ENCODE results near the gene PIGS.
"Not testable (repeated sequence)": the region's sequence is repeated elsewhere in the genome, so short reads cannot be mapped to it uniquely, and the experiment has no call there.

Gene PIGS

DNA sequence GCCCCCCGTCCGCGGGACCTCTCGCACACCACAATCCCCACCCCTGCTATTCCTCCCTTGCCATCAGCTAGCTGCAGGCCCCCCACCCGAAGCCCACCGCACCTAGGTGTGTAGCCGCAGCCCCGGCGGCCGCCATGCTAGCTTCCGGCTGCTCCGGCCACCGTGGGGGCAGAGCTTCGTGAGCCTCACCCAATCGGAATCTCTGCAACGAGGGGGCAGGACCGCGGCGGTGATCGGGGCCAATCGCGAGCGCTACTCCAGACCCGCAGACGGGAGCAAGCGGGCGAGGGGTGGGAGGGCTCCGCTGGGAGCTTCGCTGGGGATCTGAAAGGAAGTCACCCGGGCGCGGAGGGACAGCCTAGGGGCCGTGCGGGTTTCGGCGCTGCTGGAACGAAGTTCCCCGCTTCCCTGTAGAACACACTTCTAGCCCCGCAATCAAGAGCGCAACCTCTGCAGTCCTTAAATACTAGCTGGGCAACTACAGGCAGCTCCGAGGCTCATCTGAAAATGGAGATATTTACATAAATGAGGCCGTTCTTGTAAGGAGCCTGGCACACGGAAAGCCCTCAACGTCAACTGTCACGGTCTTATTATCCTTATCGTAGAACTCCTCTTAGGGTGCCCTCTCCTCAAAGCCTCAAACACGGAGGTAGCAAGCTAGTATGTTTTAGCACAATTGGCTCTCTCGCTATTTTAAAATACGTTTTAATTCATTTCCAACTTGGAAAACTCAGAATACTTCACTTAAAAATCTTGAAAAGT is at the start of gene PIGS:
TSS of gene PIGS (minus strand) at position 164 of the 762 bp plus-strand sequence. CDS start at position 136, 28 bp downstream.
- DNase-seq (ENCODE audit: low spot score): peak; percentile 75

DNA sequence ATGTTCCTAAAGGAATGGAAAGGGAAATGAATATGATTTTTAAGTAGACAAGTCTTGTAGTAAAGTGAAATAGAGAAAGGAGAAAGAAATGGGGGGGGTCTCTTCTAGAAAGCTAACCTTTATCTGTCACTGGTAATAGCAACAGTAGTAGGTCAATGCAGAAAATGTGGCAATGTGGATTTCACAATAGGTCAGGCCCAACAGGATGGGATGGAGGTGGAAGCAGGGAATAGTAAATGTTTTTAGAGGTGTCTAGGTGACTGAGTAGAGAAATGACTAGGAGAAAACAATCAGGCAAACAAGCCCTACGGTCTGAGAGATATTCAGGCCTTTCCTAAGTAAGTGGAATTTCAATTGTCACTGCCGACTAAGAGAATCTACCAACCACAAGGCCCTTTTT is 48.7 kb upstream of the PIGS start:
- no peak for DNase-seq (ENCODE audit: low spot score)

DNA sequence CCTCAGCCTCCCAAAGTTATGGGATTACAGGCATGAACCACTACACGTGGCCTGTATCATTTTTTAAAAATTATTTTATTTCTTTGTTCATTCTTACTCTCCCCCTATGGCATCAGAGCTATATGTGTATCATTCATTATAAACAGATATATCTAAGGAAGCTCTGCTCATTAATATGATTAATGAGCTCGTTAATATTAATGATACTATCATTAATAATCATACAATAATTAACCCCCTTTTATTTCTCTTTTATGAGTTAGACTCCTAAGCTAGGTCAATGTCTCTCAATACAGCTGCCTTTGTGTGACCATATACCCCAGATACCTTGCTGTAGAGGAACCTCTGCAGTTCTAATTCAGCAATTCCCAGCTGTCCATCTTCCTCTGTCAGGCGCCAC is 47.1 kb upstream of the PIGS start:
- DNase-seq (ENCODE audit: low spot score): no peak

DNA sequence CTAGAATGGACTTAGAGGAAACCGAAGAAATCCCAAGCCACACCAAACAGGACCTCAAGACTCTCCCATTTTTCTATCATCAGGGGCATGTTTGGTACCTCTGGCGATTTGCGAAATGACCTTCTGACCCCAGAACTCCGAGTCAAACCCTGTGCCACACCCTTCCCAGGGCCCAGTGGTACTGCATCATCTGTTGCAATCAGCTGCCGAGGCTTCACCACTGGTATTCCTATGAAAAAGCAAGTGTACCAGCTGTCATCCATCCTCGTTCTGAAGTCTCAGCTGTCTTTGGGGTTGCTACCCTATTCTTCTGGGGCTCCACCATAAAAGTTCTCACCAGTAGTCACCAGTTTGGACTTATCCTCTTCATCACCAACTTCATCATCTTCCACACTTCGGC is 45.0 kb upstream of the PIGS start:
- DNase-seq (ENCODE audit: low spot score): no peak

DNA sequence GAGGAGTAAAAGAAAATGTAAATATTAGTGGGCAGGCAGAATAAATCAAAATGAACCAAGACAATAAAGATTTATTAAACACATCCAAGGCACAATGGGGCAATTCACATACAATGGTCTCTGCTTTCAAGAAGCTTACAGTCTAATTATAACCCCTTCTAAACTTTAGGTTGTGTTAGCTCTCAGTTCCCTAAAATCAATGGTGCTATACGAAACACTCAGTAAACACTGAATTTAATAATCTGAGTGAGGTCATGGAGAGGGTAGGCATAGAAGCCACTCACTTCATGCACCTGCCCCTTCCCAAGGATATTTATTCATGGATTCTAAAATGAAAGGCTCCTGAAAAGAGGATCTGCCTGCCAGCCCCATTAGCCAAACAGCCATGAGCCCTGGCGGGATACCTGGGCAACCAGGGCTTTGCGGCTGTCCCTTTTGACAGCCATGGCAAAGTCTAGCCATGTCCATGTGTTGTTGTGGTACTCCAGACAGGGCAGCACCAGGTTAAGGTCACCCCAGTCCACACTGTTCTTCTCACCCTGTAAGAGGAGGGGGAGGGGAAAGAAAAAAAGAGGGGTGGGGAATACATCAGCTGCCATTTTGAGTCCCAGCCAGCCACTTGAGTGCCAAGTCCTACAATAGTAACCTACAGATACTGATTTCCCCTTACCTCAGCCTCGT is 44.1 kb upstream of the PIGS start:
- no peak for DNase-seq (ENCODE audit: low spot score)

DNA sequence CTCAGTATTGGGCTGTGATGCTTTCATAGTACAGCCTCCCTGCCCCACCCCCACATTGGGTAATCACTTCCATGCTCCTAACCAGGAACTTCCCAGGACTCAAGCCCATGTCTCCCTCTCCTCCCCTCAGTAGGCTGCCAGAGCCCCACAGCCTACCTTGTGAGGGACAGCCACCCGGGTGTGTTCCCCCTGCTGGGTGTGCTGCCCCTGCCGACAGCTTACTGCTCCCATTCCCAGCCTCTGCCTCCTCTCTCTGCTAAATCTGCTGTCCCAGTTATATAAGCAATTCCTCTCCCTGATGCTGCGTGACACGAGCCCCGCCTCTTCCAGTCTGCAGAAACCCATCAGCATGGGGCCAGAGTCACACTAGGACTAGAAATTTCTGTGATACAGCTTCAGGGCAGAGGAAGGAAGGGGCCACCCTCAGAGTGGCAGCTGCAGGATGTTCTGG is 42.6 kb upstream of the PIGS start, which contains the start of gene RSKR:
TSS of gene RSKR (minus strand) at position 255 of the 451 bp plus-strand sequence. CDS start at position 231, 24 bp downstream.
- DNase-seq (ENCODE audit: low spot score): no peak

DNA sequence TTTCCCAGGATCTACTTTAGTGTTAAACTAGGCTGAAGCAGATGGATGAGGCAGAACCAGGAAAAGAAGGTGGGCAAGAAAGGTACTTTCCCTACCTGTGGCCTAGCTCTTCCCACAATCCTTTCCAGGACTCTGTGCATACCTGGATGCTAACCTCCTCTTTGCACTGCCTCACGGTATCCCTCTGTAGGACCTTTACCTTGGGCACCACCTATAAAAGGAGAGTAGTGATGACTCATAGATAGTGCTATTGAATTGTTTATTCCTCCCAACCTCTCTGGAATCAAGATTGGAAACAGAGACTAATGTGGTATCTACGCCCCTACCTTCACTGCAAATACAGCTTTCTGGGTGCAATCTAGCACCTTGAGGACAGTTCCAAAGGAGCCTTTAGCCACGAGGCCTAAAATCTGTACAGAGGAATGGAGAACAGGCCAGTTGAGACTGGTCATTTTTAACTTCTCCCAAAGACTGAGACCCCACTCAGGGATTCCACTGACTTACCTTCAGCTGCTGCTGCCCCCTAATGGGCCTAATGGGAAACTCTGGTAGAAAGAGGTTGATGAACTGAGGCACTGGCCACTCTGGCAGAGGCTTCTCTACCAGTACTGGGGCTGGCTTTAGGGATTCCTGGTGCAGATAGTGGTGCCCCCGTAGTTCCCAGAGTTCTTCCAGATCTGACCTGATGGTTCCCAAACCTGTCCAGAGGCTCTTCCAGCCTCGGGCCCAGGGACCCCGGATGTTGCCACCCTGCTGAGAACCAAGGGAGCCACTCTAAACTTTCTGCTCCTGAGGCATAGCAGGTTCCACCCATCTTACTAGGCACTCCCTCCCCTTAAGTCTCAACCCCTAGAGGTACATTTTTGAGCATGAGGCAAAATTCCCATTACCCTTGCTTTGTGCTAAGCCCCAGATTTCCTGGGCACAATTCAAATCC is 41.9 kb upstream of the PIGS start:
- DNase-seq (ENCODE audit: low spot score): peak; percentile 21

DNA sequence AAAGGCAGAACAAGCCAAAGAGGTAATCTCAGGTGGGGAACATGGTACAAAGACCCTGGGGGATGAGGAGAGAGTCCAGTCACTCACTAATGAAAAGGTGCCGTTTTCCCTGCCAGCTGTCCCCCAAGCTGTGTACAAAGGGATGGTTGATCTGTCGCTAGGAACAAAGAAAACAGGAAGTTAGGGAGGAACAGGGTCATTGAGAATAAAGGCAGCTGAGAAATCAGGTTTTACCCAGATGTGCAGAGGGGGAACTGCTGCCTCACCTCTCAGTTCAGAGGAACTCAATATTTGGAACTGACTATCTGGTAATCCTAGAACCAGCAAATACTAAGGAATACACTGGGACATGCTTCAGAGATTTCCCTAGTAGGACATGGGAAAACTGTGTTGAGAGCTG is 41.2 kb upstream of the PIGS start:
- no peak for DNase-seq (ENCODE audit: low spot score)

DNA sequence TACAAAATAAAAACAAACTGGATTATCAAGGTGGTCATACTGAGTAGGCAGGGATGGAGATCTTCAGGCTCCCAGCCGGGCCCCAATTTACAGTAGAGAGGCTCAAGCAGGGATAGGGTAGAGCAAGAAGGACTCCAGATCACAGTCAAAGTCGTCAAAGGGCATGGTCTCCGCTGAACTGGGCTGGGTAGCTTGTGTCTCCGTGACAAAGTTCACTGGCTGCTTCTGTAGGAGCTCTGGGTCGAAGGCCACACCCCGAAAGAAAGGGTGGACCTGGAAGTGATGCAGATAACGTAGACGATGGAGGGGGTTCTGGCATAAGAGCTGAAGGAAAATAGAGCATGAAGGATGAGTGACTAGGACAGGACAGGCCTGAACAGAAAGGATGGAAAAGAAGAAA is 39.1 kb upstream of the PIGS start:
- no peak for DNase-seq (ENCODE audit: low spot score)

DNA sequence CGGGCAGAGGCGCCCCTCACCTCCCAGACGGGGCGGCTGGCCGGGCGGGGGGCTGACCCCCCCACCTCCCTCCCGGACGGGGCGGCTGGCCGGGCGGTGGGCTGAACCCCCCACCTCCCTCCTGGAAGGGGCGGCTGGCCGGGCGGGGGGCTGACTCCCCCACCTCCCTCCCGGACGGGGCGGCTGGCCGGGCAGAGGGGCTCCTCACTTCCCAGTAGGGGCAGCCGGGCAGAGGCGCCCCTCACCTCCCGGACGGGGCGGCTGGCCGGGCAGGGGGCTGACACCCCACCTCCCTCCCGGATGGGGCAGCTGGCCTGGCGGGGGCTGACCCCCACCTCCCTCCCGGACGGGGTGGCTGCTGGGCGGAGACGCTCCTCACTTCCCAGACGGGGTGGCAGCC is 32.7 kb upstream of the PIGS start:
- DNase-seq (ENCODE audit: low spot score): not testable (repeated sequence)

DNA sequence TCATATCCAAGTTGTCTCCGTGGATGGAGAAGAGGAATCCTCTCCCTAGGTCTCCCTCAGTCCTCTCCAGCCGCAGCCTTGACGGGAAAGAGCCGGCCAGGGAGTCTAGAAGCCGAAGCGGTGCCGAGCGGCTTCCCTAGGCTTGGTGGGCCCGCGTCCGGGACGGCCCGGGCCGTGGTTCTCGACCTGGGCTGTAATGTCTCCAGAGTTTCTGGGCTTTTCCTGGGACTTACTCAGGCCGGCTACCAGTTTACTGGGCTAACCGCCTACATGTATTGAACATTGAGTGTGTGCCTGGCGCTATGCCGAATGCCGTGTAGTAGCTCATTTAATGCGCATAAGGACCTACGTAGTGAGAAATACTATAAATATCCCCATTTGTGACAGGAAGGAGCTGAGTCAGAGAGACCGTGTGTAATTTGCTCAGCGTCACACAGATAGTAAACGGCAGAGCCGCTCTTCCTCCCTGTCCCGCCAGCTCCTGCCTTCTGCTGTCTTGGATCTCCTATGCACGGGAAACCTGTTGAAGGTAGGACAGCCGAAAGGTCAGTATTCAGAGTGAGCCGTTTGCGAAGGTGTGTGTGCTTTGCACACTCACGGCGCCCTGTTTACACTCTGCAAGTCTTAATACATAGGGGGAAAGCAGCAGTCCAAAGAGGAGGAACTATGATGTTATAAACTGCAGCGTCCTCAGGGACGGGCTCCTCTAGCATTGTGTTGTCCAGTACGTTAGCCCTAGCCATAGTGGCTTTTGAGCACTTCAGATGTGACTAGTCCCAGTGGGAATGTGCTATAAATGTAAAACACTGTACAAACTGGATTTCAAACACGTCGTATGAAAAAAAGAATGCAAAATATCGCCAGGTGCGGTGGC is 28.2 kb upstream of the PIGS start:
- peak; percentile 96 for DNase-seq (ENCODE audit: low spot score)

DNA sequence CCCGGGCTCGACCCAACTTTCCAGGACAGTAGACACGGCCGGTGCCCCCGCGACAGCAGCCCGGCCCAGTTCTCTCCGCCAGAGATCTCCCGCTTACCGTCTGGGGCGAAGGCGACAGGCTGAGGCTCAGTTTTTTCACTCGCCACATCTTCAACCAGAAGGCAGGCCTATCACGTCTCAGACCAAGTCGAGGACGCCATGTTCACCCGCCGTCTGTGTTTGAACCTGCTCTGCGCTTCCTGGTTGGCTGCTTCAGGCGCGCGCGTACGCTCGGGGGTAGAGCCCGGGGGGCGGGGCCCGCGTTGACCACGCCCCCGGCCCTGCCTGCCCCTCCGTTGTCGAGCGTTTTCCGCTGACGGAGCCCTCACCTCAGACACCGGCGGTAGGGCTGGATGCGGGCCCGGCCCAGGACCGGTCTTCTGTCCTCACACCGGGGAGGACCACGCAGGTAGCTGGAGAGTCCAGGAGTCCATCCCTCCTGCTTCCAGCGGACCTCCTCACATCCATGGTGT is 27.5 kb upstream of the PIGS start, which contains the start of gene SPAG5:
TSS of gene SPAG5 (minus strand) at position 227 of the 512 bp plus-strand sequence. CDS start at position 148, 79 bp downstream.
- peak; percentile 88 for DNase-seq (ENCODE audit: low spot score)

DNA sequence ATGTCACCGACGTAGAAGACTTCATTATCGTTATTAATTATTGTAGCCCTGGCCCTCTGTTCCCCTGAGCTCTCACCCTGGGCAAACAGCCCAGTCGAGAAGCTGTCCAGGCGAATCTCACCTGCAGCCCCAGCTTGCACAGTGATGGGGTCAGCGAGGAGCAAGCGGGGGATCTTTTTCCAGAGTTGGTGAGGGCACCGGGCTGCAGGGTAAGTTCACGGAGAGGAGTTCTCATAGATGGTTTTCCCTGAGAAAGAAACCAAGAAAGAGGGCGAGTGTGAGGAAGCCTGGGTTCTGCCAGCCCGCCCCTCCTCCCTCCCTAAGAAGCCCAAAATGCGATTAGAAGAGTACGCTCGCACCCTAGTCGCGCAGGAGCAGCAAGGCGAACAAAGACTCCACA is 27.1 kb upstream of the PIGS start:
- DNase-seq (ENCODE audit: low spot score): peak; percentile 5

DNA sequence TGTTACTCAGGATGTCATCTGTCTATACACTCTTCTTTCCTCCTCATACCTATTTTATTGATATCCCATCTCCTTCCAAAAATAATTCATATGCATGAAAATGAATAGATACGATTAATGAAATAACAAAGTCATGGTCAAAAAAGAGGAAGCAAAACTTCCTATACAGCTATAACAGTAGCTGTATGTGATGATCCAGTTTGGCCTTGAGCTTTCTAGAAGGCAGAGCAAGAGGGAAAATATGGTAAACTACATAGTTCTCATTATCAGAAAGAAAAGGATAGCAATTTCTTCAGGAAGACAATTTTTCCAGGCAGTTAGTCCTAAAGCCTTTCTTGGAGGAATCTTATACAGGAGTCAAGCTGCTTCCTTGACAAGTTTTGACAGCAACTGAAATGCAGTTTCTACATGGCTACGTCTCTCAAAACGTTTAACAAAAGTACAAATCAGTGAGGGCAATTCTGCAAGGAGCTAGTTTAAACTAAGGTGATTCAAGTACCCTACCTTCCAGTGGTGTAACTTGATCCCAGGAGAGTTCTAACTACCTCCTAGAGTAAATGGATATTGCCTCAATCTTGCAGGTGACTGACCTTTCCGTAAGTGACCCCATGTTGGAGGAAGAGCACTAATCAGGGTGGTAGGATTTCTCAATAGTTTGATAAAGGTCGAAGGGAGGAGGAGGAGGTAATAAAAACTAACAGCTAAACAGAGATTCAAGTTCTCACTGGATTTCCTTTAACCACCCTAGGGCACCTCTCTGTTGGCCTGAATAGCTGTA is 26.5 kb upstream of the PIGS start:
- no peak for DNase-seq (ENCODE audit: low spot score)

DNA sequence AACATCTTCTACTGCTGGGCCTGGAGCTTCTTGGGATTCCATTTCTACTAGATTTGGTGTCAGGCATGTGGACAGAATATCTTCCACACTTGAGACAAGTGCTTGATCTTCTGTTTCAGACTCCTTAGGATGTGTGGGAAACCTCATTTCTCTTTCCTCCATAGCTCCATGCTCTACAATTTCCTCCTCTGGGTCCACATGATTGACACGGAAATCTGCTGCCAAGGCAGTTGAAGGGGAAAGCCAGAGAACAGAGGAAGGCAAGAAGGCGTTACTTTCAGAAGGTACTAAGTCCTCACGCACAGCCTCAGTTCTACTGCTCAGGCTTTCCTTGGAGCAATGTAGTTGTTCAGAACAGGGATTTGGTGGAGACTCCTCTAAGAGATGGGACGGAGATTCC is 20.9 kb upstream of the PIGS start:
- no peak for DNase-seq (ENCODE audit: low spot score)

DNA sequence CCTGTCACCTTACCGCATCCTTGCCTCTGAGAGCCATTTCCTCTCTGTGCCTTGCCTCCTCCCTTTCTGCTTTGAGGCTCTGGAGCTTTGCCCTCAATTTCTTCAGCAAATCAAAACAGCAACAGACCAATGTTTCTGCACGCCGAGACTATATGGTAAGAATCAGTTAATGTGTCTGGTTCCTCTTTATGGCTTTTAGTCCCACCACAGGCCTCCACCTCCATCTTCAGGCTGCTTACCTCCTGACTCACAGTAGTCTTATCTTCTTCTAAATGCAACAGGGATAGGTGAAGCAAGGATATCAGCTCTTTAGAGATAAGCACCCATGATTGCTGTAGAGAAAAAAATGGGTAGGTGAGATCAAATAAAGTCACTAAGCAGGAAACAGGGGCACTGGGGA is 14.5 kb upstream of the PIGS start:
- no peak for DNase-seq (ENCODE audit: low spot score)

DNA sequence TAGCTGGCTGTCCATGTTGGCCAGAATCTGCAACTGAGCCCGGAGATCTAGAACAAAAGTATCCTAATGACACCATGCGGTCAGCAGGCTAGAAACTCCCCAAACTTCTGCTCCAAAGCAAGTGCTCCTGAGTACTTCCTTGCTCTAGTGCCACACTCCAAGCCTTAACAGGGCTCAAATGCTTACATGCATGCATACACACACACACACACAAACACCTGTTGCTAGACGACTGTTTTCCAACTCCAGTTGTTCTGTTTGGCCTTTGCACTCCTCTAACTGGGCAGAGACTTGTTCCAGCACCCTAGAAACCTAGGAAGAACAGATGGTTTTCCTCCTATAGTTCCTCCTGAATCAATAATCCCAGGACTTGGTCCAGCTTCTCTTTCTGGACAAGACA is 13.1 kb upstream of the PIGS start:
- DNase-seq (ENCODE audit: low spot score): no peak

DNA sequence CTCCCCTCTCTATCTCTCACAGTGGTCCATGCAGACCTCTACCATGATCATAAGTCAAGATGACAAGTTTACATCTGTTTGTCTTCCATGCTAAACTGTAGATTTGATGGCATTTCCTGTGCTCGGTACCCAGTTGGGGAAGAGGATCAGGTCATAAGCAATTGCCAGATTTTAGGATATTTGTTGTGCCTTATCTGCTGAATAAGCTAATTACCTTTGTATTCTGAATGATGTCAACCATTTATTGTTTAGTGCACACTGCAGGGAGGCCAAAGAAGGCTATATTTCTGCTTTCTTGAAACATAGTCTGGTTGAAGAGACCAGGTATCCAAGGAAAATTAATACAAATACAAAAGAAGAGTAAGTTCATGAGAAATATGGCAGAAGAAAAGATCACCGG is 11.2 kb upstream of the PIGS start:
- DNase-seq (ENCODE audit: low spot score): no peak

DNA sequence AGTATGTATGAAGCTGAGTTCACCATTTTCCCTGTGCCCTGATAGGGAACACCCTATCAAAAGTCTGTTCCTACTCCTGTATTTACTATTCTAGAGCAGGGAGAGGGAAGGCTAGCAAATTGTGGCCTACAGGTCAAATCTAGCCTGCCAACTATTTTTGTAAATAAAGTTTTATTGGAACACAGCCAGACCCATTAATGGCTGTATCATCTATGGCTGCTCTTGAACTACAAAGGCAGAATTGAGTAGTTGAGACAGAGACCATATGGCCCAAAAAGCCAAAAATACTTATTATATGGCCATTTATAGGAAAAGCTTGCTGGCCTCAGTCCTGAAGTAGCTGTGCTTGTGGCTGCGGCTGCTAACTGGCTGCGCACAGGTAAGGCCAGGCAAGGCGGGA is 9.6 kb upstream of the PIGS start:
- DNase-seq (ENCODE audit: low spot score): no peak

DNA sequence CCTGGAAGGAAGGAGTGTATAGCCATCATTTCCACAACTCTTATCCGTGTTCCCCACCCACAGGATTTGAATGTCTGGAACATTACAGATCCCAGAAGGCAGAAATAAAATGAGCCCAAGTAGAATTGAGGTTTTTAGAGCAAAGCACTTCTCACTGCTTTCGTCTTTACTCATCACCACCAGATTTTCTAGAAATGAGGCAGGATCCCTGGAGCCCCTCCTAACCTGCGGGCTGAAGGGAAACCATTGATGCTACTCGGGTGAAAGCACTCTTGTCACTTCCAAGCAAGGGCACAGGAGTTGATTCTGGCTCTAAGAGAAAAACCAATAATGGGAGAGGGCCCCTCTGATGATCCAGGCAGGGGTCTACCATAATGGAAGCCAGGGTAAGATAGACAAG is 8.2 kb upstream of the PIGS start:
- no peak for DNase-seq (ENCODE audit: low spot score)

Measured in kidney capillary endothelial cell (primary cell).